Measurements from ENCODE around the gene ENPEP. TPM values are rescaled to one million over a fixed set of nuclear protein-coding genes. Genes with fewer than 3 reads are reported as not detected.
"Not testable (repeated sequence)": the region's sequence is repeated elsewhere in the genome, so short reads cannot be mapped to it uniquely, and the experiment has no call there.

ENPEP gene
- 2.4 TPM for total RNA-seq (ENCODE audit: unreplicated experiment)
- long read RNA-seq: 0 reads

DNA sequence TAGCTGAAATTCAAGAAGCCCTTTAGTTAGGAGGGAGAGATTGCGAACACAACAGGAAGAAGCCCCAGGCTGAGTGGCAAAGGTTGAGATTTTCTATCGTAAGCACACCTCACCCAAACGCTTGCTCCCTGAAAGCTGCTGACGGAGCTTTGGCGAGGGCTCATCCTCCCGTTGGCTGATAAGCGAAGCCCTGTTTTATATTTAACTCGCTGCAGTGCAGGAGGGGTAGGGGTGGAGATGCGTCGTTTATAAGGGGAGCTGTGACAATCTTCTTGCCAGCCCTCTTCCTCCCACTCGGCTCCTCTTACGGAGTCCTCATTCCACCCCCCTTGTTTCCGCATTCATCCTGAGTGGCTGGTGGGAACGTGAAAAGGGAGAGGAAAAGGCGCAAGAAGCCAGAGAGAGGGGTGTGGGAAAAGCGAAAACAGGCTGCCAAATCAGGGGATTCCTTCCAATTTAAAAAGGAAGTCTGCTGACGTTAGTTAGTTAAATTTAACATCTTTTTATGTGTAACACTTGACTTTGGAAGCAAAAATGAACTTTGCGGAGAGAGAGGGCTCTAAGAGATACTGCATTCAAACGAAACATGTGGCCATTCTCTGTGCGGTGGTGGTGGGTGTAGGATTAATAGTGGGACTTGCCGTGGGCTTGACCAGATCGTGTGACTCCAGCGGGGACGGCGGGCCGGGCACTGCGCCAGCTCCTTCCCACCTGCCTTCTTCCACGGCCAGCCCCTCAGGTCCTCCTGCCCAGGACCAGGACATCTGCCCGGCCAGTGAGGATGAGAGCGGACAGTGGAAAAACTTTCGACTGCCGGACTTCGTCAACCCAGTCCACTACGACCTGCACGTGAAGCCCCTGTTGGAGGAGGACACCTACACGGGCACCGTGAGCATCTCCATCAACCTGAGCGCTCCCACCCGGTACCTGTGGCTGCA lies at the start of gene ENPEP:
Gene ENPEP, plus strand, starts transcription at position 275 of the 938 bp plus-strand sequence. Its CDS starts 260 bp downstream, at position 535.
- DNase-seq: no peak
- no peaks in the 10 kb centered on the region for H3K36me3 Mint-ChIP-seq (ENCODE audit: unreplicated experiment)
- H3K27ac Mint-ChIP-seq (ENCODE audit: unreplicated experiment): no peak within 1 kb of the TSS

GRCh38 chr4:110431805-110432204 lies 44.1 kb upstream of the ENPEP start:
- H3K4me1 Mint-ChIP-seq (ENCODE audit: low read depth, unreplicated experiment); H3K36me3 Mint-ChIP-seq (ENCODE audit: unreplicated experiment); H3K4me3 Mint-ChIP-seq (ENCODE audit: unreplicated experiment); H3K9me3 Mint-ChIP-seq (ENCODE audit: unreplicated experiment); H3K27me3 Mint-ChIP-seq (ENCODE audit: unreplicated experiment); H3K27ac Mint-ChIP-seq (ENCODE audit: unreplicated experiment); DNase-seq: not testable (repeated sequence)

More for the DNA sequence above, at the start of gene ENPEP:
- Mint-ChIP-seq H3K9me3 (ENCODE audit: unreplicated experiment) (peaks cover 1% of the 10 kb centered on the region), H3K4me1 (ENCODE audit: low read depth, unreplicated experiment) (peaks cover 3% of the 10 kb centered on the region), H3K27me3 (ENCODE audit: unreplicated experiment) (peaks cover 2% of the 10 kb centered on the region), H3K4me3 (ENCODE audit: unreplicated experiment) (no peak within 1 kb of the TSS)
- no peak for TF ChIP-seq CTCF (IDR thresholded peaks at IDR 0.05; ENCODE audit: partially characterized antibody, unreplicated experiment)

DNA sequence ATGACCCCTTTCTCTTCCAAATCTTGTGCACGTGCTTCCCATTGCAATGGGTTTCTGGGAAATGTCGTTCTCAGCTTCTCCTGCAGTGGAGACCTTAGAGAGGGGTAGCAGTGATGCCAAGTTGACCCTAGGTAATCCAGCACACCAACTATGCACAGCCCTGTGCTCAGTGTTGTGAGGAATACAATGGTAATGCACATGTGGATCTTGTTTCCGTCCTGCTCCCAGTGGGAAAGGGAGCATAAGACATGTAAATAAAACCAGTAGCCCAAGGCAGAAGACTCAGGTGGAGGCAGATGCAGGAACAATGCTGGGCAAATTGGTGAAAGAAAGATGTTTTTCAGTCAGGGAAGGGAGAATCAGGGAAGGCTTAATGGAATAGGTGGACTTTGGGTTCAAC lies 38.7 kb upstream of the ENPEP start:
- not testable (repeated sequence) for H3K9me3 Mint-ChIP-seq (ENCODE audit: unreplicated experiment); H3K4me3 Mint-ChIP-seq (ENCODE audit: unreplicated experiment); H3K36me3 Mint-ChIP-seq (ENCODE audit: unreplicated experiment); H3K27ac Mint-ChIP-seq (ENCODE audit: unreplicated experiment); H3K4me1 Mint-ChIP-seq (ENCODE audit: low read depth, unreplicated experiment); H3K27me3 Mint-ChIP-seq (ENCODE audit: unreplicated experiment); DNase-seq

GRCh38 chr4:110439209-110439608 lies 36.7 kb upstream of the ENPEP start:
- H3K4me1 Mint-ChIP-seq (ENCODE audit: low read depth, unreplicated experiment); H3K27ac Mint-ChIP-seq (ENCODE audit: unreplicated experiment); H3K36me3 Mint-ChIP-seq (ENCODE audit: unreplicated experiment); H3K9me3 Mint-ChIP-seq (ENCODE audit: unreplicated experiment); H3K27me3 Mint-ChIP-seq (ENCODE audit: unreplicated experiment); DNase-seq; H3K4me3 Mint-ChIP-seq (ENCODE audit: unreplicated experiment): not testable (repeated sequence)

DNA sequence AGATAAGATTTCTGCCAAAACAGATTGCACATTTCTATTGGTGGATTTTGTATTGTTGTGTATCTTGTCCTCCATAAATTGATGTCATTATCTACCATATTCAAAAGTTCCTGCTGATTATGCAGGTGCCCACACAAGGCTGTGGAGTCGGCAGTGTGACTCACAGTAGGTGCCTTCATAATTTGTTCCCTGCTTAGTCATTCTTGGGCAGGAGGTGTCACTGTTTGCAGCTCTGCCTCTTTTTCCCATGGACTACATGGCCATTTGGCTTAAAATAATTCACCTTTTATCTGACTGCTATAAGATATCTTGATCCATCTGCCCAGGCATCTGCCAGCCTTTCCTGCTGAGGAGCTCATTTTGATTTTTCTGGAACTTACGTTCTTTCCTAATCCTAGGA lies 33.6 kb upstream of the ENPEP start:
- no peak for DNase-seq
- no peak for TF ChIP-seq CTCF (IDR thresholded peaks at IDR 0.05; ENCODE audit: partially characterized antibody, unreplicated experiment)
- no peaks in the 10 kb centered on the region for H3K27me3 Mint-ChIP-seq (ENCODE audit: unreplicated experiment)
- no peak overlapping the region for H3K27ac Mint-ChIP-seq (ENCODE audit: unreplicated experiment)
- no peak overlapping the region for H3K4me3 Mint-ChIP-seq (ENCODE audit: unreplicated experiment)
- no peaks in the 10 kb centered on the region for H3K36me3 Mint-ChIP-seq (ENCODE audit: unreplicated experiment)
- H3K4me1 Mint-ChIP-seq (ENCODE audit: low read depth, unreplicated experiment): no peaks in the 10 kb centered on the region
- peaks cover 3% of the 10 kb centered on the region for H3K9me3 Mint-ChIP-seq (ENCODE audit: unreplicated experiment)

- H3K27me3 Mint-ChIP-seq (ENCODE audit: unreplicated experiment): no peaks in the 10 kb centered on the region
- DNase-seq: no peak
- TF ChIP-seq CTCF (IDR thresholded peaks at IDR 0.05; ENCODE audit: partially characterized antibody, unreplicated experiment): no peak
- no peaks in the 10 kb centered on the region for H3K36me3 Mint-ChIP-seq (ENCODE audit: unreplicated experiment)
- H3K27ac Mint-ChIP-seq (ENCODE audit: unreplicated experiment): no peak overlapping the region
- no peak overlapping the region for H3K4me3 Mint-ChIP-seq (ENCODE audit: unreplicated experiment)
- H3K9me3 Mint-ChIP-seq (ENCODE audit: unreplicated experiment): peaks cover 3% of the 10 kb centered on the region
- no peaks in the 10 kb centered on the region for H3K4me1 Mint-ChIP-seq (ENCODE audit: low read depth, unreplicated experiment)
These were observed 33.2 kb upstream of the ENPEP start for GRCh38 chr4:110442788-110443187.

All from glutamatergic neuron (in vitro differentiated cells).